ENCODE measurements around the gene CSNK2A2. TPM values are rescaled to one million over a fixed set of nuclear protein-coding genes. Genes with fewer than 3 reads are reported as not detected.

Gene CSNK2A2
- total and polyA plus RNA-seq, 9 of the 15 experiments (the other 6 are each of a cell fraction or from before 2014, with no cell fraction given): 20.8 to 109 (median 44.7) TPM

DNA sequence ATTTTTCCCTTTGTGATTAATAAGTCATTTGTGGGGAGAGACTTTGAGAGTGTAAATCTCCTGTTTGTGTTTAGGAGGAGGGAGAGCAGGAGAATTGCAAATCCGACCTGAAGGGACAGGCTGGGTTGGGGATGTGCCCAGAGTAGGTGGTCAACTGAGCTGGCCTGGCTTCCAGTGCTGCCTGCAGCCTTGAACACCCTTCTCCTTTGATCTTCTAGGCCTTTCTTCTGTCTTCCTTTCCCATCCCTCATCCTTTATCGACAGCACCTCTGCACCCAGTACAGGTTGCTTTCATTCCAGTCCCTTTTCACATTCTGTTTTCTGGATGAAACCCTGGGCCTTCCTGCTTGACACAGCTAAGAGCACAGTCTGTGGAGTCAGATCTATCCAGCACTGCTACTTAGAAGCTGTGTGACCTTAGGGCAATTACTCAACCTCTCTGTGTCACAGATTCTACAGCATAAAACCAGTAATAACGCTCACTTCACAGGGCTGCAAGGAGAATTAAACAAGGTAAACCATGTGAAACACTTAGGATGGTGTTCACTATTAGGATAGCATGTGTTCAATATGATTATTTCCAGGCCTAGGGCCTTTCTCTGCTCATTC is 1.0 kb upstream of the CSNK2A2 start:
- H3K9me1 ChIP-seq (ENCODE audit: control insufficient read depth, insufficient read depth, low read length): no peaks in the 10 kb centered on the region
- intact Hi-C loops (cut with micrococcal nuclease): loop anchor here (5.0 to 10.0 kb wide), 2 partner anchors 108 to 174 kb away; partner anchors contain the start of gene MMP15
- peaks cover 13 to 17% of the 10 kb centered on the region in 2 experiments; a peak in 4 of 5 replicates for H3K4me1 ChIP-seq (replicated peaks in 1 of 2; ENCODE audit: control insufficient read depth in 2 of 2, insufficient read depth in 2 of 2, low read length in 2 of 2)
- no peaks in the 10 kb centered on the region for H4K20me1 ChIP-seq (replicated peaks; ENCODE audit: control insufficient read depth, insufficient read depth, low read length)
- 0 out of 3 replicates have a peak overlapping the region, but pooled peaks have one; percentile 66 for H3K27ac ChIP-seq (ENCODE audit: extremely low read depth, low read depth, low read length)
- no peaks in the 10 kb centered on the region; a peak in 1 of 5 replicates for H3K27me3 ChIP-seq (ENCODE audit: control insufficient read depth in 2 of 2, insufficient read depth in 2 of 2, low read length in 2 of 2)
- H3K36me3 ChIP-seq (ENCODE audit: control insufficient read depth, insufficient read depth, low read length): peaks cover 29% of the 10 kb centered on the region
- no peak for ATAC-seq
- CTCF ChIA-PET (ENCODE audit: low intra/inter-chr PET ratio): no interaction called here
- H3K9me3 ChIP-seq (replicated peaks; ENCODE audit: control insufficient read depth, insufficient read depth, low read depth, low read length): no peaks in the 10 kb centered on the region
- no peak for DNase-seq (ENCODE audit: extremely low read depth in 1 of 4, low spot score in 3 of 4)
- peak overlapping the region; percentile 83; the same call in 1 of the 2 replicates for H3K4me2 ChIP-seq (ENCODE audit: insufficient read depth, low read length)
- H3K9ac ChIP-seq (ENCODE audit: insufficient read depth in 1 of 2, low read depth in 2 of 2, low read length in 2 of 2): peak overlapping the region in 1 of 2 experiments; percentile 70; a peak in 2 of 4 replicates
- in situ Hi-C loops (cut with MboI): no loop called here
- POLR2A ChIA-PET: interaction anchor here (0.8 to 1.2 kb wide), 2 partner anchors 51 to 177 kb away, joined by 3 read pairs; a partner anchor contains a TSS
- no peak overlapping the region for H3K4me3 ChIP-seq
- WGBS (ENCODE audit: insufficient coverage, low coverage, missing lambda C conversion rate): 63% methylated on average over 3 of the region's 3 CpGs
- peak; percentile 26 for FAIRE-seq
- no TSS peak for BruUV-seq (replicated peaks)
- H2AFZ ChIP-seq (ENCODE audit: low read depth, low read length): peak overlapping the region; percentile 97
- peaks cover 29% of the 10 kb centered on the region for H3K79me2 ChIP-seq (ENCODE audit: control insufficient read depth, insufficient read depth, low read length)
- TF ChIP-seq MXI1 (IDR thresholded peaks at IDR 0.05; ENCODE audit: low read depth, low read length): no peak
- TF ChIP-seq SAFB (IDR thresholded peaks at IDR 0.05; ENCODE audit: borderline replicate concordance, low read depth, low read length): no peak
- TF ChIP-seq CREB5 (CRISPR knock-in tag; IDR thresholded peaks at IDR 0.05): no peak
- peak; percentile 88 for TF ChIP-seq ZFP36 (IDR thresholded peaks at IDR 0.05; ENCODE audit: low read depth, low read length, partially characterized antibody)
- TF ChIP-seq, protein P1, sequence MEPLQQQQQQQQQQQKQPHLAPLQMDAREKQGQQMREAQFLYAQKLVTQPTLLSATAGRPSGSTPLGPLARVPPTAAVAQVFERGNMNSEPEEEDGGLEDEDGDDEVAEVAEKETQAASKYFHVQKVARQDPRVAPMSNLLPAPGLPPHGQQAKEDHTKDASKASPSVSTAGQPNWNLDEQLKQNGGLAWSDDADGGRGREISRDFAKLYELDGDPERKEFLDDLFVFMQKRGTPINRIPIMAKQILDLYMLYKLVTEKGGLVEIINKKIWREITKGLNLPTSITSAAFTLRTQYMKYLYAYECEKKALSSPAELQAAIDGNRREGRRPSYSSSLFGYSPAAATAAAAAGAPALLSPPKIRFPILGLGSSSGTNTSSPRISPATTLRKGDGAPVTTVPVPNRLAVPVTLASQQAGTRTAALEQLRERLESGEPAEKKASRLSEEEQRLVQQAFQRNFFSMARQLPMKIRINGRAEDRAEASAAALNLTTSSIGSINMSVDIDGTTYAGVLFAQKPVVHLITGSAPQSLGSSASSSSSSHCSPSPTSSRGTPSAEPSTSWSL (CRISPR knock-in tag; IDR thresholded peaks at IDR 0.05; ENCODE audit: borderline replicate concordance): no peak
- TF ChIP-seq MTA1 (IDR thresholded peaks at IDR 0.05; ENCODE audit: borderline replicate concordance): no peak
- TF ChIP-seq BRCA1 (IDR thresholded peaks at IDR 0.05): no peak
- no peak for TF ChIP-seq BRCA1 (CRISPR knock-in tag; IDR thresholded peaks at IDR 0.05)
- TF ChIP-seq MYC (IDR thresholded peaks at IDR 0.05; ENCODE audit: low read depth, low read length): no peak
- no peak for TF ChIP-seq MYC (CRISPR knock-in tag; IDR thresholded peaks at IDR 0.05; ENCODE audit: borderline replicate concordance, low read depth)
- TF ChIP-seq NFIC (IDR thresholded peaks at IDR 0.05): no peak
- no peak for TF ChIP-seq STAT5A (IDR thresholded peaks at IDR 0.05; ENCODE audit: borderline replicate concordance, low read length)
- TF ChIP-seq ZNF324 (CRISPR knock-in tag; IDR thresholded peaks at IDR 0.05): no peak
- no peak for TF ChIP-seq ATF7 (IDR thresholded peaks at IDR 0.05)
- no peak for TF ChIP-seq MCM7 (IDR thresholded peaks at IDR 0.05)
- TF ChIP-seq XRCC4 (IDR thresholded peaks at IDR 0.05; ENCODE audit: extremely low read depth, insufficient read depth, insufficient read length): no peak
- no peak for TF ChIP-seq ZNF316 (IDR thresholded peaks at IDR 0.05)
- TF ChIP-seq HDAC2 (IDR thresholded peaks at IDR 0.05): peak; percentile 53; the same call in 1 of the 2 replicates
- TF ChIP-seq SMARCA5 (IDR thresholded peaks at IDR 0.05): peak; percentile 73
- no peak for TF ChIP-seq HDAC1 (IDR thresholded peaks at IDR 0.05)

Measured in K562 (cell line).